Subcutaneous adipose tissue (tissue), 4 donors: ENCODE results near the gene KDM8. TPM values are rescaled to one million over a fixed set of nuclear protein-coding genes. Genes with fewer than 3 reads are reported as not detected.

Experiments
- CTCF ChIP-seq: fragments of 450-650 bp; IDR thresholded peaks from one replicate; pipeline ENCODE4 v1.5.1; 2016; ENCODE audit warnings: low read depth, mild to moderate bottlenecking, control low read depth, antibody characterized with exemption, moderate library complexity
- total RNA-seq, 4 donors: library from RNA; depleted of rRNA; stranded (reverse); fragments of >200 nt; gene quantifications; one replicate each; pipeline ENCODE4 v1.1.0, GENCODE V29; 2016

Gene KDM8
- total RNA-seq, 4 donors from 2014 or later = 2.7 to 5.5 (median 4.3) TPM

- TF ChIP-seq CTCF = no peak
These were observed 56.4 kb downstream of the KDM8 start for GRCh38 chr16:27259710-27260109.

DNA sequence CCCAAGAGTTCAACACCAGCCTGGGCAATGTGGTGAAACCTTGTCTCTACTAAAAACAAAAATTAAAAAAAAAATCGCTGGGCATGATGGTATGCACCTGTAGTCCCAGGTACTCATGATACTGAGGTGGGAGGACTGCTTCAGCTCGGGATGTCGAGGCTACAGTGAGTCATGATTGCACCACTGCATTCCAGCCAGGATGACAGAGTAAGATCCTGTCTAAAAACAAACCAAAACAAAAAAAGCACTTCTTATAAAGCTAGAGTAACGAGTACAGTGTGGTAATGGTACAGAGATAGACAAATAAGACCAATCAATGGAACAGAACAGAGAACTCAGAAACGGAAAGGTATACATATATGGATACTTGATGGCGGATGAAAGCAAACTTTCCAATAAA is 60.8 kb downstream of the KDM8 start:
- no peak for TF ChIP-seq CTCF

- no peak for TF ChIP-seq CTCF
These were observed 62.7 kb downstream of the KDM8 start for GRCh38 chr16:27265982-27266381.

- TF ChIP-seq CTCF = no peak
These were observed 63.8 kb downstream of the KDM8 start for GRCh38 chr16:27267037-27267677.

DNA sequence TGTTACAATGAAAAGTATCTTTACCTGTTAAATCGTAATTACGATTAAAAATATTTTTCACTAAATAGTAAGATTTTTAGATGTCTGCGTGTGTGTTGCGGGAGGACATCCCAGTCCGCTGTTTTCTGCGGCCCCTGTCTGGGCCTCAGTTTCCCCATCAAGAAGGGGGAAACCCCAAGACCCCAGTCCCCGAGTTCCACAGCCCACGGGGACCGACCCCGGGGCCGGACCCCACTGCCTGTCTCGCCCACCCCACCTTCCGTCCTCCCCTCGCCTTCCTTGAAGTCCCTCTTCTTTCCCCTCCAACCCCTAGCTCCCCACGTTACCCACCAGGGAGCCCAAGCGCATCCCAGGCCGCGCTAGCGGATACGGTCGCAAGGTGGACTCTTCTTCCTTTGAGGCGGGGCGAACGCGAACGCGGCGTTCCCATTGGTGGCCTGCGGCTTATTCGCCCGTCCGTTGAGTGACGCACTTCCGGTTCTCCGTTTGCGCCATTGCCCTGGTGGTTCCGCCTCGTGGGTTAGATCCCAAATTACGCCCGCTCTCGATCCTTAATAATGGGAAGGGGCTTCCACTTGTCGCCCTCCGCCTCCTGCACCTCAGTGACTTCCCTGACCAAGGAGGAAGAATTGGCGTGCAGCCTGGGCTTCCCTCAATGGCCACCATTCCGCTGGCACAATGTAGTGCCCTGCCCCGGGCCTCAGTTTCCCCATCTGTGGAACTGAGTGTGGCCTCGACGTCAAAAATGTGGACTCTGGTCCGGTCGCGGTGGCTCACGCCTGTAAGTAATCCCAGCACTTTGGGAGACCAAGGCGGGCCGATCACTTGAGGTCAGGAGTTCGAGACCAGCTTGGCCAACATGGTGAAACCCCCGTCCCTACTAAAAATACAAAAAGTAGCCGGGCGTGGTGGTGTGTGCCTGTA is 65.3 kb downstream of the KDM8 start, which contains the start of gene NSMCE1:
TSS of gene NSMCE1 (minus strand) at position 397 of the 924 bp plus-strand sequence. CDS start 11,202 bp downstream, outside the sequence.
- TF ChIP-seq CTCF = no peak

DNA sequence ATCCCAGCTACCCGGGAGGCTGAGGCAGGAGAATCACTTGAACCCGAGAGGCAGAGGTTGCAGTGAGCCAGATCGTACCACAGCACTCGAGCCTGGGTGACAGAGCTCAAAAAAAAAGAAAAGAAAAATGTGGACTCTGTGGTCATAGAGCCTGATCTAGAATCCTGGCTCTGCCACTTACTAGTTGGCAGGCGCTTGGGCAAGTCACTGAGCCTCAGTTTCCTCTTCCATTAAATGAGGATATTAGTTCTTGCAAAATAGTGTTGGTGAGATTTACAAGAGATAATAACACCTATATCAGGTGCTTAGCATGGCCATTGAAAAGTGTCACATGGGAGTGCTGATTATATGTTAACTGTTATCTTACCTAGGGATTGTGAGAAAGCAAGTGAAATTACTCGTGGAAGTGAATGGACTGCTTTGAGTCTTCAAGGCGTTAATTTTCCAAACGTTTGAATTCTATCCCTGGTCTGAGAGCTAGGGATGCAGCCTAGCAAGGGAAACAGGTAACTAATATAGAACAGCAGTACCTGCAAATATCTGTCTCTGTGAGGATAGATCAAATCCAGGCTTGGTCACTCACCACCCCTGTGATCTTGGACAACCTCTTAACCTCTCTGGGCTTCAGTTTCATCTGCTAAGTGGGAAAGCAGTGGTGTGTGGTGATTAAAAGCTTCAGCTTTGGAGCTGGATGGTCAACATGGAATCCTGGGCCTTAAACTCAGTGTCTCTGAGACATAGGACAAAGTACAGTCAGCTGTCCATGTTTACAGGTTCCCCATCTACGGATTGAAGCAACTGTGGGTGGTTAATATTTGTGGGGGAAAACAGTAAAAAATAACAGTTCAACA is 66.2 kb downstream of the KDM8 start:
- TF ChIP-seq CTCF = no peak
